ENCODE measurements around the gene MICOS13. TPM values are rescaled to one million over a fixed set of nuclear protein-coding genes. Genes with fewer than 3 reads are reported as not detected.
A peak's percentile ranks its signal among the peaks of the same experiment; 100 is the strongest.

Gene MICOS13
- total and polyA plus RNA-seq, 10 of the 15 experiments (the other 5 are each of a cell fraction or from before 2014, with no cell fraction given) = 9.4 to 211 (median 51.3) TPM

DNA sequence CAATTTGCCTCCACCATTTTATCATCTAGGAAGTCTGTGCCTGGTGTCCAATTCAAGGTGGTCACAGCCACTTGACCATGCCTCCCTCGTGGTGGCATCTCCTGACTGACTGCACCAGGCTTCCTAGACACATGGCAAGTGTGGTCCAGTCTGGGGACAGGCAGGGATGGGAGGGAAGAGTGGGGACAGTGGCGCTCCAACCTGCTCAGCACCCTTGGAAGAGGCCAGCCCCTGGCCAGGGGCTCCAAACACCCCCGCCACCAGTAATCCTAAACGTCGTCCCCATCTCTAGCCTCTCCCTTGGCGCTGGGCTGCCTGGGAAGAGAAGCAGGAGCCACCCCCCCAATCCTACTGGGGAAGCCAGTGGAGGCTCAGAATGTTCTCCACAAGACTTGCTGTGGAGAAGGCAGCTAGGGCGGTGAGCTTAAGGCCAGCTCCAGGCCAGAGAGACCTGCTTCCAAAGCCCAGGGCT is 12.4 kb upstream of the MICOS13 start:
- intact Hi-C loops (cut with micrococcal nuclease; ENCODE audit: unreplicated experiment) (no loop called here), in situ Hi-C loops (cut with MboI) (no loop called here)
- Histone ChIP-seq H4K20me1 (ENCODE audit: control insufficient read depth, insufficient read depth) (no peaks in the 10 kb centered on the region; the same call in none of the 2 replicates), H3K36me3 (ENCODE audit: control insufficient read depth in 2 of 2, insufficient read depth in 2 of 2, low read length in 1 of 2) (peaks cover 9 to 53% of the 10 kb centered on the region in 2 experiments; a peak in 3 of 4 replicates), H3K27me3 (replicated peaks in 1 of 2; ENCODE audit: control insufficient read depth in 2 of 2, insufficient read depth in 2 of 2, low read length in 1 of 2) (no peaks in the 10 kb centered on the region), H3K9me3 (replicated peaks; ENCODE audit: control insufficient read depth, insufficient read depth, low read length) (no peaks in the 10 kb centered on the region; the same call in 2 of the 3 replicates), H2AFZ (ENCODE audit: control insufficient read depth, low read depth, low read length) (no peak overlapping the region), H3K79me2 (ENCODE audit: control insufficient read depth, insufficient read depth, low read length) (peaks cover 49% of the 10 kb centered on the region), H3K9ac (ENCODE audit: control insufficient read depth, insufficient read depth, low read length) (peak overlapping the region; percentile 30), H3K27ac (ENCODE audit: control insufficient read depth, insufficient read depth) (no peak overlapping the region; the same call in 1 of the 2 replicates), H3K4me2 (ENCODE audit: control insufficient read depth, insufficient read depth) (peak overlapping the region; percentile 64), H3K4me1 (ENCODE audit: control insufficient read depth, insufficient read depth, low read length) (peaks cover 10% of the 10 kb centered on the region), H3K4me3 (peak overlapping the region; percentile 94)
- ChIA-PET SMC1A (ENCODE audit: uncharacterized antibody, unreplicated experiment) (no interaction called here), POLR2A (no interaction called here), RAD21 (ENCODE audit: unreplicated experiment) (no interaction called here), CTCF (no interaction called here)
- 0 out of 2 replicates have a peak, but pooled peaks have one; percentile 1 for TF ChIP-seq PAX5 (IDR thresholded peaks at IDR 0.05; ENCODE audit: borderline replicate concordance, low read depth, low read length)
- peak; percentile 0; the same call in 1 of the 2 replicates for TF ChIP-seq POLR2A (IDR thresholded peaks at IDR 0.05; ENCODE audit: low read depth, low read length)
- no peak for TF ChIP-seq WRNIP1 (IDR thresholded peaks at IDR 0.05; ENCODE audit: borderline replicate concordance, low read depth, low read length)
- peak; percentile 51; the same call in 2 of the 3 replicates for TF ChIP-seq POU2F2 (IDR thresholded peaks at IDR 0.05; ENCODE audit: borderline replicate concordance, low read depth, low read length)
- TF ChIP-seq SMC3 (IDR thresholded peaks at IDR 0.05; ENCODE audit: borderline replicate concordance, low read length) = no peak
- TF ChIP-seq SMAD5 (IDR thresholded peaks at IDR 0.05; ENCODE audit: low read depth) = 0 out of 2 replicates have a peak, but pooled peaks have one; percentile 3
- FAIRE-seq = no peak
- no peak for ATAC-seq
- DNase-seq (ENCODE audit: low read depth, low spot score) = no peak
- no TSS peak for BruUV-seq (replicated peaks)
- WGBS (ENCODE audit: insufficient coverage, insufficient replicate concordance, low lambda C conversion rate, missing lambda C conversion rate) = 67% methylated on average over 7 of the region's 7 CpGs

Data from GM12878 (cell line).